SKM-1 (cell line): ENCODE measurements around the gene LHCGR.
"Not testable (repeated sequence)": the region's sequence is repeated elsewhere in the genome, so short reads cannot be mapped to it uniquely, and the experiment has no call there.

ENCODE experiments used
- DNase-seq: peaks from one replicate; lab custom pipeline; 2025; ENCODE audit not compliant: unreplicated experiment; lab: John Stamatoyannopoulos, UW

The LHCGR gene

DNA sequence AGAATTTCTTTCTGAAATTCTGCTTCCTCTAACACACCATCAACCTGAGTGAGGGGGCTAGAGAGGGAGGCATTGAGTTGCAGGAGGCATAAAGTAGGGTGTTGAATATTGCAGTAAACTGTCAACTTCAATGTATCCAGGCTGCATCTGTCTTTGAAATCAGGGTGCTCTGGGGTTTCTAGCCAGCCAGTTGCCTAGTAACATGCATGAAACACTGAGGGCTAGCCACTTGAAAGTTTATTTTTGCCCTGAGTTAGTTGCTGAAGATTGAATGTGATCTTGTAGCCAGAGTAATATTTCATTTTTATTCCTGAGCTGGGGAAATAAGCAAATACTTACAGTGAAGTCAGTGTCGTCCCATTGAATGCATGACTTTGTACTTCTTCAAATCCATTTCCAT is 41.9 kb downstream of the LHCGR start:
- no peak for DNase-seq

DNA sequence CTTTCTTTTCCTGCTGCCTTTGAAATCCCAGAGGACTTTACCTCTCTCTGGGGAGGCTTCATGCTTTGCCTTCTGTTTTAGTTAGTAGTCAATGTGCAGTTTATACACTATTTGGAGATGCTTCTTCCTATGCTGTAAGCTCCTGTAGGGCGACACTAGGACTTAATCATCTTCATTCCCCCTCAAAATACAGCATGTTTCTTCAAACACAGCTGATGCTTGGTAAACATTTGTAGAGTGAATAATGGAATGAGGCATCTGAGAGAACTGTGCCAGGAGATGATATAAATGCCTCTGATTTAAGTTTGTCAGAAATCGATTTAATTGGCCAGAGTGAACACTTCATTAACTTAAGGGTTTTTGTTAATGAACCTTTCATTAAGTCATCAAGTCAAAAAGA is 43.4 kb downstream of the LHCGR start:
- DNase-seq: no peak

DNA sequence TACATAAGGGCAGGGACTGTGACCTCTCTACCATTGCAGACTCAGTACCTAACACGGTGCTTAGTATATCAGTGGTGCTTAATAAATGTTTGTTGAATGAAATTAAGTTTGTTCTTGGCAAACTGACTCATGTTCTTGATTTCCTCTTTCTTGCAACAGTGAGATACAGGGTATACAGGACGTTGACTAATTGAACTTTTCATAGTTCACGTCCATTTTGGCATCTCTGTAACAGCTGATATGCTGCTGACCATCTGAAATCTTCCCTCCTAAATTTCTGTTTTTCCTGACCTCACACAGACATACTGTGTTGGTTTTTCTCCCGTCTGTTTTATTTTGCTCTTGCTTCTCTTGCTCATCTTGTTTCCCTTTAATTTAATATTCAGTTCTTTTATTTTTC is 44.2 kb downstream of the LHCGR start:
- no peak for DNase-seq

DNA sequence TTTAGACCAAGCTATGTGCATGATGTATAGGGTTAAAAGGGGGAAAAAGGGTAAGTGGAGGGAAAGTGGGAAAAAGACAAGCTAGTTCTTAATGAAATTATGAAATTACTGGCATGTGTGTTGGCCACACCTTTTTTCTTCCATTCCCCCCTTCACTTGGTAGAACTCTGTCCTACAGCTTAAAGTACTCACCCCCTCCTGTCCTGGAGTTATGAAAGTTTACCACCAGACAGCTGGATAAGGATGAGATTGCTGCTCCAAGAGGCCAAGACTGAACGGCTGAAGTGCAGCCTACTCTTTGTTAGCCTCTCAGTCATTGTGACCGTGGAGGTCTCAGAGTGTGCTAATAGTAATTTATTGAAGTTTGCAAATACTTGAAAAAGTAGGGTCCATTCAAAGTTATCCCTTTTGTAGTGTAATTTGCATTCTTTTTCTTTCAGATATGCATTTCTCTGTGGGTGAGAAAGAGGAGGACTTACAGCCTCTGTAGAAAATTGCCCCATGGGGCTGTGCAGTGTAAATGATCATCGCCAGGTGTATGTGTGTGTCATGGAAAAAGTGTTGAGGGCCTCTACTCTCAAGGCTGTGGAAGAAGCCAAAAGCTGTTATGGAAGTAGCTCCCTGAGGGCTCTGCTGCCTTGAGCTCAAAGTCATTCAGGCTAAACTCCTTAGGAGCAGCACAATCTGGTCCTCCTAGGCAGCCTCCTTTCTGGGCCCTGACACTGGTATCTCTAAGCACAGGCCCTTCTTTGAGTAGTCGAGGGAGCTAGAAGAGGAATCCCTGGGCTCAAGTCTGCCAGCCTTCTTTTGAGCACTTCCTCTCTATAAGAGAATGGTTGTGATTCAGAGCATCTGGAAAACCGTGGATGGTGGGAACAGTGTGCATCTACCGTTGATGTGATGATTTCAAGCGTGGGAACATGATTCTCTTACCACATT is 46.2 kb downstream of the LHCGR start:
- no peak for DNase-seq

DNA sequence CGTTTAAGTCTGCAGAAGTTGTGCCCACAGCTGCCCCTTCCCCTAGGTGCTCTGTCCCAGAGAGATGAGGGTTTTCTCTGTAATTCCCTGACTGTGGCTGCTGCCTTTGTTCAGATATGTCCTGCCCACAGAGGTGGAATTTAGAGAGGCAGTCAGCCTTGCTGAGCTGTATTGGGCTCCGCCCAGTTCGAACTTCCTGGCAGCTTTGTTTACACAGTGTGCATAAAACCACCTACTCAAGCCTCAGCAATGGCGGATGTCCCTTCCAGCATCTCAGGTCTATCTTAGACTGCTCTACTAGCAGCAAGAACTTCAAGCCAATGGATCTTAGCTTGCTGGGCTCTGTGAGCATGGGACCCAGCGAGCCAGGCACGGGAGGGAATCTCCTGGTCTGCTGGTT is 48.1 kb downstream of the LHCGR start:
- DNase-seq: no peak

DNA sequence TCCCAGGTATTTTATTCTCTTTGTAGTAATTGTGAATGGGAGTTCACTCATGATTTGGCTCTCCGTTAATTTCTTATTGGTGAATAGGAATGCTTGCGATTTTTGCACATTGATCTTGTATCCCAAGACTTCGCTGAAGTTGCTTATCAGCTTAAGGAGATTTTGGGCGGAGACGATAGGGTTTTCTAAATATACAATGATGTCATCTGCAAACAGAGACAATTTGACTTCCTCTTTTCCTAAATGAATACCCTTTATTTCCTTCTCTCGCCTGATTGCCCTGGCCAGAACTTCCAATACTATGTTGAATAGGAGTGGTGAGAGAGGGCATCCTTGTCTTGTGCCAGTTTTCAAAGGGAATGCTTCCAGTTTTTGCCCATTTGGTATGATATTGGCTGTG is 51.9 kb downstream of the LHCGR start:
- not testable (repeated sequence) for DNase-seq

DNA sequence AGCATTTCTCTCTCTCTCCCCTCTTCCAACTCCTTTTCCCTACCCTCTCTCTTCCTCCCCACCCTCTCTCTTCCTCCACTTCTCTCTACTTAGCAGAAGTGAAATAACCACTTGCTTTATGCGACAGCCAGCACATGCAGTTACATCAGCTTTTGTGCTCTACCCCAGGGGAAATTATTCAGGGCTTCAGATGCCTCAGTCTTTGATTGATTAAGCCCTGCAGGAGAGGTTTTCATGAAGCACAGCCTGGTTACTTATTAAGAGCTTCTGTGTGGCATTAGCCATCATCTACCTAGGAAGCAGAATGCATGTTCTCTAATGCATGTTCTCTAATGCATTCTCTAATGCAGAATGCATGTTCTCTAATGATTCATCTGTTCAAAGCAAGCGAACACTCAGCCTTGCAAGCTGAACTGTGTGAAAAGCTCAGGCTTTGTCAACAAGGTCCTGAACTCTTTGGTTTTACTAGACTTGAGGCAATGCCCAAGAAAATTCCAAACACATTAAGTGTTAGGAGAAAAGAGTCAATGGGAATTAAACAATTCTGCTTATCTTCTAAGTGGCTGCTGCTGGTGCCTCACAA is 56.1 kb downstream of the LHCGR start:
- no peak for DNase-seq

DNA sequence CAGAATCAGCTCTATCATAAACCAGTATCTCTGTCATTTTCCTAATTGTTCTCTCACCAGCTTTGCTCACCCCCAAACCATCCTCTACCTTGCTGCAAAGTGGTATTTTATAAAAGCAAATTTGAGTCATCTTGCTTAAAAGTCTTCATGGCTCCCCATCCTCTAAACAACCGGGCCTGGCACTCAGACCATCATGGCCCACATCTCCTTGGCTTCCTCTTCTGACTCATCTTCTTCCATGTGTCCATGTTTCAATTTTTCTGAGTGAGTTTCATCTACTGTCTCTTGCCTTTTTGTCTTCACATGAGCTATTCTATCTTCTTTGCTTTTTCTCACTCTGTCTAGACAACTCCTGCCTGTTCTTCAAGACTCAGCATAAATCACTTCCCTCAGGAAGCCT is 58.6 kb downstream of the LHCGR start:
- no peak for DNase-seq

DNA sequence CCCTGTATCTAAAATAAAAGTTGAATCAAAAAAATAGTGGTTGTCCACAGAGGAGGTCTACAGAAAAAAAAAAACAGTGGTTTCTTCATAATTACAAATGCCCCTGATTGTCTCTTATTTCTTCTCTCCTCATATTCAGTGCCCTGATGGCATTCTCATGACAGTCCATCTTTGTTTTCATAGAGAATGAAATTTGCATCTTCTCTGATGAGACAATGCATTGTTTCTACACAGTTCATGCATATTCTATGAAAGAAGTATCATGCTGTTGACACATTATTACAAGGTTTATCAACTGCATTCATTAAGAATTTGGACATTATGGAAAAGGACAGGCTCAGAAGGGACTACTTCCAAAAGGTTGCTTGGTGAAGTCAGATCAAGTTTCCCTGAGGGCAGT is 59.5 kb downstream of the LHCGR start:
- DNase-seq: no peak

DNA sequence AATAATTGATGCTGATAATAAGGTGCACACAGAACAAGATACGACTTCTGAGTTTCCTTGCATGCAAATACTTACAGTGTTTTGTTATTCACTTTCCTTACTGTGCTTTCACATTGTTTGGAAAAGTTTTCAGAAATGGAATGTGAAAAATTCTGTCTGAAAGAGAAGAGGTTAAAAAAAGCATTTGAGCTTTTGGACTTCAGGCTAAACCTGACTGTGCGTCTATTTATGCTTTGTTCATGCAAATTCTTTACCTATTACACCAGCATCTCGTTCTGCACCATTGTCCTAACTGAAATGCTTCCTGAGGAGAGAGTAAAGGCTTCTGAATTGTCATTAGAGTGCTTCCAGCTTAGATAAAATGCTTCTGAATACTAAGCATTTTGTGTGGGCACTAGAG is 61.4 kb downstream of the LHCGR start:
- no peak for DNase-seq

DNA sequence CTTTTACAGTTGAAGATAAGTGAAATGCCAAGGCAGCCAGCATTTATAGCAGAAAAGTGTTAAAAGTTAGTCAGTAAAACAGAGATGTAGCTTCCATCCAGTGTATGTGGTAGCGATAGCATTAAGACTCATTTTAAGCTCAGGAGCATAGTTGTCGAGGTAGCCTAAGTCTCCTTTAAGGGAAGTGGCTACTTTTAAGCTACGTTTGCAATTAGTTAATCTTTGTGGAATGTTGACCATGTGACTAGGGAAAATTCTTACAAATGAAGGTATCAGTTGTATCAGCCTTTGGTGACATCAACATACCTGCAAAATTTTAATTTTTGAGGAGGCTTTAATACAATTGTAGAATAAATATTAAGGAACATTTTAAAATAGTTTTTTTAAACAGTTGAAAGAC is 61.9 kb downstream of the LHCGR start:
- no peak for DNase-seq

DNA sequence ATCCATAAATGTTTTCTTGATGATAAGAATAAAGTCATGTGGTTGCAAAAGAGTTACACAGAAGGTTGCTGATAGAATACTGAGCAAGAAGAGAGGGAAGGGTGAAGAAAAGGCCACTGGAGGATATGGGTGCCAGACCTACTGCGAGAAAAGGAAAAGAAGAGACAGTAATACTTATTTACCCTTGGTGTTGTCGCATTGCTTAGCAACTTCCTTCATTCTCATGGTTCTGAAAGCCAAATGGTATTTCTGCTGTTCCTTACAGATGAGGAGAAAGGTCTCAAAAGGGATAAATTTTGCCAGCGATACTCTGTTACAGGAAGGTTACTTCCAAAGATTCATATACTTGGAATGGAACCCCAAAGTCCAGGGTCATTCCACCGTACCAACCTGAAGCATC is 62.5 kb downstream of the LHCGR start:
- no peak for DNase-seq

DNA sequence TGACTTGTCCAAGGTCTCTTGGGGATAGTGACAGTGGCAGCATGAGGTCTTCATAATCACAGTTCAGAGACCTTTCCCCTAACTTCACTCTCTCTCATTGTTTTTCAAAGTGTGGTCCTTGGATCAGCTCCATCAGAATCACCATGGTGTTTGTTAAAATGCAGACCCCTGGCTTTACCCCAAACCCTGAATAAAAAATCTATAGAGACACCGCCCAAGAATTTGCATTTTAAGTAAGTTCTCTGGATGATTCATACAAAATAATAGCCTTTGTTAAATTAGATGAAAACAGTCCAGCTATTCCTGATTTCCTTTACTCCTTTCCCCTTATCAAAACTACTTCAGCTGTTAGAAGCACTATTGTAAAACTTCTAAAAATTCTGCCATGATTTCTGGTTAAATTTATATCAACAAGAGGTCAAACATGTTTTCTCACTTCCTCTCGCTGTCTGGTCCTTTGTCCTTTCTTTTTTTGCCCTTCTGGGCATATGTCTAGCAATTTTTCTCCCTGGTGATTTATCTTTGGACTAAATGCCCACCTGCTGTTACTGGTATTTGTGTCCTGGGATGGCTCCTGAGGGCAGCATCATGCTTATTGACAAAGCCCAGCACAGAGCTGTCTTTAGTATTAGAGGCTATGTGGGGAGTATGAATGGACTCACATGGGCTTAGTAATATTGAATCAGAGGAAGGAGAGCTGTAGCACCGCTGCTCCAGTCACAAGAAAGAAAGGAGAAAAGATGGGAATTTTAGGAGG is 63.4 kb downstream of the LHCGR start:
- DNase-seq: no peak

DNA sequence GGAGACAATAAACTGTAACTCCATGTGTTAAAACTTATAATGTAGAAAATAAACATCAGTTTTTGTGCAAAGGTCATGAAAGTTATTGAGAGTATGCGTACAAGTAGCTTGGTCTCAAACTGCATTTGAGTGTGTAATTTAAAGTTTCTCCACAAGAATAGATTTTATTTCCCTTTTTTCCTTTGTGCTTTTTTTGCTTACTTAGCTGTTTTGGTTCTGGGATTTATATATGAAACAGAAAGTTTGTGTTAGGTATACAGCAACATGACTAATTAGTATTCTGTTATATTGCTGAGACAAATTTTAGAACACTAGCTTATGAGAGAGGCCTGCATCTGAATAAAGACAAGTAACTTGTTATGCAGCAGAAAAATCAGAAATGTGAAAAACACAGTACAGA is 70.4 kb downstream of the LHCGR start:
- DNase-seq: no peak

DNA sequence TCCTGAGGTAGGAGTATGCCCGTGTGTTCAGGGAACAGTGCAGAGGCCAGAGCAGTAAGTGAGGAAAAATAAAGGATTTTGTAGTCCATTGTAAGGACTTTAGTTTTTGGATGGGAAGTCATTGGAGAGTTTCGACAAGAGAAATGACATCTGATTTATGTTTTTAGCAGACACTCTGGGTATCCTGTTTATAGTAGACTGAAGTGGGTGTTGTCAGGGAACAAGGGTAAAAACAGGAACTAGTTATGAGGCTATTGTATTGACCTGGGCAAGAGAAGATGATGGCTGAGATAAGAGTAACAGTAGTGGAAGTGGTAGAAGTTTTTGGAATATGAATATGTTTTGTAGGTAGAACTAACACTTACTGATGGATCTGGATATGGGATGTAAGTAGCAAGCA is 78.1 kb downstream of the LHCGR start:
- DNase-seq: peak; percentile 35

DNA sequence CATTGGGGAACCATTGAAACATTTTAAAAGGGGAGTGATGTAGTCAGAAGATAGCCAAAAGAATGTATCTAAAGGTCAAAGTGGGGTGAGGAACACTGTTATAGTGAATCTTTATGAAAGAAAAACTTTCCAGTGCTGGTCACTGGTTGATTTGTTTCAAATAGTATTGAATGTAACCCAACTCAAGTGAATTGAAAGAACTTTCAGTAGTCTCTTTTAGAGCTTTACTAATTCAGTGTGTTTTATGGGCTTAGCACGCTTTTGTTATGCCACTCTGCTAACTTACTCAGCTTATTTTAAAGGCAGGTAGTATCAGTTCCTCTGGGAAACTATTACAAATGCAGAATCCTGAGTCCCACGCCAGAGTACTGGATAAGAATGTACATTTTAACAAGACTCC is 80.6 kb downstream of the LHCGR start:
- DNase-seq: no peak

DNA sequence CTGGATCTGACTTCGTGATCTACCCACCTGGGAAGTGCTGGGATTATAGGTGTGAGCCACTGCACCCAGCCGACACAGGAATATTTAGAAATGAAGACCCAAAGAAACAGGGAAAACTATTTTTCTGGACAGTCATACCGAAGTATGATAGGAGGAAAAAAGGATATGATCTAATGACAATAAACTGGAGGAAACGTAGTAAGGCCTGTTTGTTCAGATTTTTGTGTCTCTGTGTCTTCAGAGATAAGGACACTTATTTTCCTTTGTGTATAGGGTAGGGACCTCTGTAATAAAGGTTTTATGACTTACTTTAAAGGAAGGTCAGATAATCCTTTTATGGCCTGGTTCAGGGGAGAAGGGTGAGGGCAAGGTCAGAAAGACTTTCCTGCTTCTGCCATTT is 81.9 kb downstream of the LHCGR start:
- no peak for DNase-seq

DNA sequence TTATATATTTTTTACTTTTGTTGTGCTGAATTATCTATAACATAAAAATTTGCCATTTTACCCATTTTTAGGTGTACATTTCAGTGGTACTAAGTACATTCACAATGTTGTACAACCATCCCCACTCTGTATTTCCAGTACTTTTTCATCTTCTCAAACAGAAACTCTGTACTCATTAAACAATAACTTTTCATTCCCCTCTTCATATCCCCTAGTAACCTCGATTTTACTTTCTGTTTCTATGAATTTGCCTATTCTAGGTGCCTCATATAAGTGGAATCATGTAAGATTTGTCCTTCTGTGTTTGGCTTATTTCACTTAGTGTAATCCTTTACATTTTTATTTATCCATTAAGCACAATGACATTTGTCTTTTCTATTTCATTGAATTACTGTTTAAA is 86.5 kb downstream of the LHCGR start:
- no peak for DNase-seq

DNA sequence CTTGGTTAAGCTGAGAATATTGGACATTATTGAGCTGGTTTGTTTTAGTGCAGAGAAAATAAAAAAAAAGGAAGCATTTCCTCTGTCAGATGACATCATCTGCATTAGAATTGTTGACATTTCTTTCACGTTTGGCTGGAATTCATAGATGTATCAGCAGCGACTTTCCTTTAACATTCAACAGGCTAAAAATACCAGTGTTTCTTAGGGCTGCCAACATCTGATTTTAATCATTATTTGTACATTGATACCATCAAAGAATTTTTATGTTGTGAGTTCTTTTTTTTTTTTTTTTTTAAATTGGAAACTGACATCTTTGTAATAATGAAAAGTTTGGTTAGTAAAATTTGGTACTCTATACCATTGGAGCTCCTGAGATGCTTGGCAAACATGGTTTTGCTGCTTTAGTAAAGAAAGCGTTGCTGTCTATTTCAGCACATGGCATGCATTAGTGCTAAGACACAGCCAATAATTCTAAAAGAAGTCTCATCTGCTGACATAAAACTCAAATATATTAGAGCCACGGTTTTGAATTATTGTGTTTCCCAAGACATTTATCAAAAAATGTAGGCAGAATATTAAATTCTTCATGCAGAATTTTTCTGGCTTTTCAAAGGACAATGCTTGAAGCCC is 104.2 kb downstream of the LHCGR start:
- no peak for DNase-seq

DNA sequence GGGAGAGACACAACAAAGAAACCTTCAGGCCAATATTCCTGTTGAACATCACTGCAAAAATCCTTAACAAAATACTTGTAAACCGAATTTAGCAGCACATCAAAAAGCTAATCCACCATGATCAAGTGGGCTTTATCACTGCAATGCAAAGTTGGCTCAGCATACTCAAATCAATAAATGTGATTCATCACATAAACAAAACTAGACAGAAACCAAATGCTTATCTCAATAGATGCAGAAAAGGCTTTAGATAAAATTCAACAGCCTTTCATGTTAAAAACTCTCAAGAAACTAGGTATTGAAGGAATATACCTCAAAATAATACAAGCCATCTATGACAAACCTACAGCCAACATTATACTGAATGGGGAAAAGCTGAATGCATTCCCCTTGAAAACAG is 117.3 kb downstream of the LHCGR start:
- DNase-seq: no peak
